ENCODE measurements around the gene NUPR2.
"Not testable (repeated sequence)": the region's sequence is repeated elsewhere in the genome, so short reads cannot be mapped to it uniquely, and the experiment has no call there.

NUPR2 gene

GRCh38 chr7:56092789-56093531 is 23.3 kb downstream of the NUPR2 start, which contains the start of gene PHKG1:
PHKG1 (minus strand) TSS chr7:56092952; CDS start chr7:56088941, 4,011 bp downstream.
- no peak within 1 kb of the TSS for H3K4me3 ChIP-seq (ENCODE audit: low read length)
- TF ChIP-seq CTCF (conservative IDR thresholded peaks at IDR 0.05; ENCODE audit: low read depth, low read length), result peak; percentile 55
- DNase-seq (ENCODE audit: low read depth), result no peak

- H3K4me3 ChIP-seq (ENCODE audit: low read length); DNase-seq (ENCODE audit: low read depth): not testable (repeated sequence)
These were observed 23.8 kb downstream of the NUPR2 start for GRCh38 chr7:56092388-56092787.

GRCh38 chr7:56091591-56091990 is 24.6 kb downstream of the NUPR2 start:
- no peak for DNase-seq (ENCODE audit: low read depth)
- H3K4me3 ChIP-seq (ENCODE audit: low read length), result no peak overlapping the region
- TF ChIP-seq CTCF (conservative IDR thresholded peaks at IDR 0.05; ENCODE audit: low read depth, low read length), result no peak

- no peak overlapping the region for H3K4me3 ChIP-seq (ENCODE audit: low read length)
These were observed 28.8 kb downstream of the NUPR2 start for GRCh38 chr7:56087445-56087844.

GRCh38 chr7:56086761-56087160 is 29.5 kb downstream of the NUPR2 start:
- TF ChIP-seq CTCF (conservative IDR thresholded peaks at IDR 0.05; ENCODE audit: low read depth, low read length), result no peak
- no peak for DNase-seq (ENCODE audit: low read depth)
- no peak overlapping the region for H3K4me3 ChIP-seq (ENCODE audit: low read length)

More at GRCh38 chr7:56087445-56087844, 28.8 kb downstream of the NUPR2 start:
- no peak for TF ChIP-seq CTCF (conservative IDR thresholded peaks at IDR 0.05; ENCODE audit: low read depth, low read length)
- DNase-seq (ENCODE audit: low read depth), result no peak

- DNase-seq (ENCODE audit: low read depth), result no peak
- TF ChIP-seq CTCF (conservative IDR thresholded peaks at IDR 0.05; ENCODE audit: low read depth, low read length), result no peak
- H3K4me3 ChIP-seq (ENCODE audit: low read length), result no peak overlapping the region
These were observed 32.9 kb downstream of the NUPR2 start for GRCh38 chr7:56083150-56083785.

- DNase-seq (ENCODE audit: low read depth), result no peak
- no peak for TF ChIP-seq CTCF (conservative IDR thresholded peaks at IDR 0.05; ENCODE audit: low read depth, low read length)
- H3K4me3 ChIP-seq (ENCODE audit: low read length), result no peak overlapping the region
These were observed 34.4 kb downstream of the NUPR2 start for GRCh38 chr7:56081626-56082340.

- H3K4me3 ChIP-seq (ENCODE audit: low read length); DNase-seq (ENCODE audit: low read depth): not testable (repeated sequence)
These were observed 35.3 kb downstream of the NUPR2 start for GRCh38 chr7:56080726-56081435.
